WTC11 (cell line): Measurements from ENCODE around the gene CDC5L.

ENCODE experiments used
- CTCF ChIP-seq: fragments of 200-600 bp; IDR thresholded peaks from 2 replicates; pipeline ENCODE4 v1.8.0; 2022; ENCODE audit warnings: antibody characterized with exemption
- FOXJ3 ChIP-seq: sonication (generic); formaldehyde crosslinking; IDR thresholded peaks from 2 replicates; pipeline ENCODE4 v1.9.0; 2021; ENCODE audit warnings: missing genetic modification reagents, mild to moderate bottlenecking, borderline replicate concordance
- KAT7 ChIP-seq: sonication (generic); formaldehyde crosslinking; IDR thresholded peaks from 2 replicates; pipeline ENCODE4 v1.8.1; 2023; ENCODE audit warnings: missing genetic modification reagents, mild to moderate bottlenecking, borderline replicate concordance
- MLX ChIP-seq: sonication (generic); formaldehyde crosslinking; IDR thresholded peaks from 2 replicates; pipeline ENCODE4 v1.8.1; 2023; ENCODE audit warnings: mild to moderate bottlenecking, missing genetic modification reagents, moderate library complexity
- SP1 ChIP-seq: sonication (generic); formaldehyde crosslinking; conservative IDR thresholded peaks from 2 replicates; pipeline ENCODE4 v1.8.1; 2022; ENCODE audit warnings: missing genetic modification reagents
- USF1 ChIP-seq: sonication (generic); formaldehyde crosslinking; IDR thresholded peaks from 2 replicates; pipeline ENCODE4 v1.8.0; 2022; ENCODE audit warnings: mild to moderate bottlenecking, missing genetic modification reagents
- ZNF317 ChIP-seq: sonication (generic); formaldehyde crosslinking; IDR thresholded peaks from 2 replicates; pipeline ENCODE4 v1.8.1; 2023; ENCODE audit warnings: low read depth, mild to moderate bottlenecking, moderate library complexity, missing genetic modification reagents, borderline replicate concordance

GRCh38 chr6:44452725-44453124 is 65.2 kb downstream of the CDC5L start:
- TF ChIP-seq CTCF, result no peak
- no peak for TF ChIP-seq SP1 (CRISPR knock-in tag)
- TF ChIP-seq FOXJ3 (CRISPR knock-in tag), result no peak
- TF ChIP-seq MLX (CRISPR knock-in tag), result no peak
- no peak for TF ChIP-seq KAT7
- TF ChIP-seq ZNF317 (CRISPR knock-in tag), result no peak
- no peak for TF ChIP-seq USF1 (CRISPR knock-in tag)
